ENCODE measurements around the gene PAX5. TPM values are rescaled to one million over a fixed set of nuclear protein-coding genes. Genes with fewer than 3 reads are reported as not detected.
"Not testable (repeated sequence)": the region's sequence is repeated elsewhere in the genome, so short reads cannot be mapped to it uniquely, and the experiment has no call there.

The PAX5 gene
- total RNA-seq, 1 donor from 2014 or later, result not detected

DNA sequence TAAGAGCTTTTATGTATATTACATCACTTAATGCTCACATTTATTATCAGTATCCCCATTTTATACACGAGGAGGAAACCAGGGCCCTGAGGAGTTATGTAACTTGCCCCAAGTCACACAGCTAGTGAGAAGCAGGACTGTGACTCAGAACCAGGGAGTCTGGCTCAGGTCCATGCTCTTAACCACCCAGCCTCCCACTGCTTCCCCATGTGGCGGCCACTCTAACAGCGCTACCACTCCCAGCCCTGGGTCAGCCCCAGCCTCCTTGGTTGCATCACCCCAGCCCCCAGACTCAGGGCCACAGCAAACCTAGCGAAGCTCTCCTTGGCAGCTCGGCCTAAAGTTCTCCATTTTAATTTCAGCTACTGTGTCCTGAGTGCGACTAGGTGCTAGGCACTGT lies 159.1 kb downstream of the PAX5 start:
- intact Hi-C loops (cut with DNase I), result loop anchor here (10.0 kb wide), 1 partner anchor 390 kb away; no protein-coding TSS in a partner anchor
- ATAC-seq (ENCODE audit: poor library complexity) (no peak), DNase-seq (no peak)

DNA sequence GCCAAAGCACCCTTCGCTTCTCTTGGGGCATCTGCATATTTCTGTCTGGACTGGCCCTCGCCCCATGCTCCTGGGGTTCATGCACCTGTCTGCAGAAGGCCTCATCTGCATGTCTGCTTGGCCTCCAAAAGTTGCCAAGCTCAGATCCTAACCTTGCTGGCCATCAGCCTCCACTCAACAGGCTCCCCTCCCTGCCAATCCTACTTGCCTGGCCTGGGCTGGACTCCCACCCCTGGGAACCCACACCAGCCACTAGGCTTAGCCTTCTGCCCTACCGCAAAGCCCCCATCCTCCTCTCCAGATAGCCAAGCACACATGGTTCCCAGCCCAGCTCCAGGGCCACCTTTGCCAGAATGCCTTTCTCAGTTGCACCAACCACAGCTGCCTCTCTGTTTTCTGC lies 159.8 kb downstream of the PAX5 start:
- intact Hi-C loops (cut with DNase I), result loop anchor here (10.0 kb wide), 1 partner anchor 391 kb away; no protein-coding TSS in a partner anchor
- ATAC-seq (ENCODE audit: poor library complexity), result no peak
- DNase-seq, result no peak

DNA sequence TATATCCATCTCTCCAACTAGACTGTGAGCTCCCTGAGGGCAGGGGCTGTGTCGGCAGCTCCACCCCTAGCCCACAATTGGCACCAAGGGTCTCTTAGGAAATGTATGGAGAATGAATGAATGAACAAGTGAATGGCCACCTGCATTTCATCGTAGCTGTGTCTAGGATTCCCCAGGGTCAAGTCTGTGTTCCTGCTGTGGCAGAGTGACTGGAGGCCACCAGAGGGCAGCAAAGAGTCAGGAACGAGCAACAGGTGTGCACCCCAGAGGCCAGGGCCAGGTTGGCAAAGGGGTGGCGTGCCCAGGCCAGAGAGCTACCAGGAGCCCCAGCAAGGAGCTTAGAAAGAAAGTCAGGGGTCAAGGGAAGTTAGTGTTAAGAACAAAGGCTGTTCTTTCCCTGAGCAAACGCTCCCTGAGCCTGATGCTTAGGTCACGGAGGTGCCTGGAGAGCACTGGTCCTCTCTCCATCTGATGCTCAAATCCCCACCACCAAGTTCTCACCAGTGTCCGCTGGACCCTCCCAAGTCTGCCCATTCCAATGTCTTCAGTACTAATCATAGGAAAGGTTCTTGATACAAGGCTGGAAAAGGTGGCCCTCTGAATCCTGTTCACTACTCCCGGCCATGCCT lies 160.7 kb downstream of the PAX5 start:
- ATAC-seq (ENCODE audit: poor library complexity) (peak; percentile 89), DNase-seq (peak; percentile 73)
- intact Hi-C loops (cut with DNase I), result loop anchor here (10.0 kb wide), 1 partner anchor 391 kb away; no protein-coding TSS in a partner anchor

DNA sequence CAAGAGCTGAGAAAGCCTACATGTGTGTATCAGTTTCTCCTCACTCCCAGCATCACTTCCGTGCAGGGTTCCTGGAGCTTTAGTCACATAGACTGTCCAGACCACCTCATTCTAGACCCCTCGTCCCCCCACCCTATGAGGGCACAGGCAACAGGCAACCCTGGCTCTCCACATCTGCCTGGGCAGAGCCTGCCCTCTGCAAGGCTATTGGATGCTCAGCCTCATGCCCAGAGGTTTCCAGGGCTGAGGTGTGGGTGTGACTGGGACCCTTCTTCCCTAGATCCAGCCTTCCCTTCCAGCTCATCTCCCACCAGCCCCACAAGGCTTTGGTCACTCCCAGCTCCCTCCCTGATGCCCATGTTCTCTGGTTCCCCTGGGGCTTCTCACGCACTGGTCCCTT lies 161.4 kb downstream of the PAX5 start:
- DNase-seq (no peak), ATAC-seq (ENCODE audit: poor library complexity) (no peak)
- intact Hi-C loops (cut with DNase I), result loop anchor here (10.0 kb wide), 1 partner anchor 392 kb away; no protein-coding TSS in a partner anchor

DNA sequence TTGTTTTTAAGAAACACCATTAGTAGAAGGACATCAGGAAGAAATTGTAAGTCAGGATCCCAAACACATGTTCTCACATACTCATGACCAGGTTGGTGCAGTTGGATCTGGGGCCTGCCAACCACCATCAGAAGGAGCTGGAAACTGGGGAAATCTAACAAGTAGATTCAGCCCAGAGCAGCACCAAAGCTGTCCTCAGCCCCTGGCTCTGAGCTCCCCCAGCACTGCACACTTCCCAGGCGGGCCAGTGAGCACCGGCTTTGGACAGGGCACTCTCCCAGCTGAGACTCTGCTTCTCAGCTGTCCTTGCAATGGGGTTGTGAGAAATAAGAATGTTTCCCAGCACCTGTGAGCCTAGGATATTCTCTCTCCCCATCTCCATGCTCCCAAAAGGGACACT lies 162.5 kb downstream of the PAX5 start:
- DNase-seq, result no peak
- ATAC-seq (ENCODE audit: poor library complexity), result no peak
- intact Hi-C loops (cut with DNase I), result loop anchor here (10.0 kb wide), 1 partner anchor 393 kb away; no protein-coding TSS in a partner anchor

DNA sequence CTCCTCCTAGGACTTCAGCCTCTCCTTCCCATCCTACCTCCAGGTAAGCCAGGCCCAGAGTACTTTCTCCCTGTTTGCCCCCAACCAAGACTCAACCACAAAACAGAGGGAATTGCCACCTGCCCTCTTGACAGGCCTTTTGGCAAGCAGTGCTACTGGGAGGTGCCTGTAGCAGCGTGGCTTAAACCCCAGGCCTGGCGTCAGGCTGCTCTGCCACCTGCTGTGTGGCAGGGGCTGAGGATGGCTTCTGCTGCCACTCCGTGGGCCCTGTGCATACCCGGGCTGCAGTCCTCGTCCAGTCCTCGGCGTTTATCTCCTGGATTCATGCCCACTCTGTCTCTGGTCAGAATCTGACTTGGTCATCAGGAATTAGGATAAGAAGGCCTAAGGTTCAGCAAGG lies 163.1 kb downstream of the PAX5 start:
- no peak for ATAC-seq (ENCODE audit: poor library complexity)
- DNase-seq, result no peak
- intact Hi-C loops (cut with DNase I), result loop anchor here (10.0 kb wide), 1 partner anchor 394 kb away; no protein-coding TSS in a partner anchor

DNA sequence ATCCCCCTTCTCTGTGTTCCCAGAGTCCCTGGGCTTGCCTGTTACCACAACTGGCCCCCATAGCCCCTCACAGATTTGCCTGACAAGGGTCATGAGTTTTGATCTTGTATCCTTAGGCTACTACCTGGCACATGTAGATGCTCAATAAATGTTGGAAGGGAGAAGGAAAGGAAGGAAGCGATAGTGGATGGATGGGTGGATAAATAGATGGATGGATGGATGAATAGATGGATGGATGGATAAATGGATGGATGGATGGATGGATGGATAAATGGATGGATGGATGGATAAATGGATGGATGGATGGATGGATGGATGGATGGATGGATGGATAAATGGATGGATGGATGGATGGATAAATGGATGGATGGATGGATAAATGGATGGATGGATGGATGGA lies 164.5 kb downstream of the PAX5 start:
- not testable (repeated sequence) for ATAC-seq (ENCODE audit: poor library complexity); DNase-seq
- intact Hi-C loops (cut with DNase I), result loop anchor here (10.0 kb wide), 1 partner anchor 395 kb away; no protein-coding TSS in a partner anchor

DNA sequence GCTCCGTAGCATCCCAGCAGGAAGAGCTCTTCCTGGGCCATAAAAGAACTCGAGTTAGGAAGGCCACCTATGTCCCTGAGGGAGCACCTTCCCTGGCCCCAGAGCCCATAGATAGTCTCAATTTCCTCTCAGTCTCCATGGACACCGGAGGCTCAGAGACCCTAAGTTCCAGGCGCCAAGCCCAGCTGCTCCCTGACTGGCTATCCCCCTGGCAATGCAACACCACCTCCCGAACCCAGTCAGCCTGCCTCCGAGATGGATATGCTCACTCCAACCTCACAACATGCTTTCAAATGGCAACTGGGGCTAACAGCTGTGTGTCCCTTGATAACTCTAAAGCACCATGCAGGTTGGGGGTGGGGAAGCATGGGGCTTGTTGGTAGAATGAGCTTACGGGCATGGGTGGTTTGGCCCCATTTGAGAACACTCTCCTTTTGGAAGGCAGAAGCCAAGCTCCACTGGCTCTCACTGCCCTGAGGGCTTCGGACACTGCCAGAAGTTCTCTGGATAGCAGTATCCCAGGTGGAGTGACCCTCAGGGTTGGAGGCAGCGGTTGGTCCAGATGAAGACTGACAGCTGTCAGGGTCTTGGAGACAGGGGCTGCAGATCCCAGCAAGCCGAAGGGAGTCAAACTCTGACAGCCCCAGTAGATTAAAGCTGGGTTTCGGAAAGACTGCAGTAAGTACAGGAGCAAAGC lies 165.3 kb downstream of the PAX5 start:
- ATAC-seq (ENCODE audit: poor library complexity) (no peak), DNase-seq (no peak)
- intact Hi-C loops (cut with DNase I), result no loop called here

DNA sequence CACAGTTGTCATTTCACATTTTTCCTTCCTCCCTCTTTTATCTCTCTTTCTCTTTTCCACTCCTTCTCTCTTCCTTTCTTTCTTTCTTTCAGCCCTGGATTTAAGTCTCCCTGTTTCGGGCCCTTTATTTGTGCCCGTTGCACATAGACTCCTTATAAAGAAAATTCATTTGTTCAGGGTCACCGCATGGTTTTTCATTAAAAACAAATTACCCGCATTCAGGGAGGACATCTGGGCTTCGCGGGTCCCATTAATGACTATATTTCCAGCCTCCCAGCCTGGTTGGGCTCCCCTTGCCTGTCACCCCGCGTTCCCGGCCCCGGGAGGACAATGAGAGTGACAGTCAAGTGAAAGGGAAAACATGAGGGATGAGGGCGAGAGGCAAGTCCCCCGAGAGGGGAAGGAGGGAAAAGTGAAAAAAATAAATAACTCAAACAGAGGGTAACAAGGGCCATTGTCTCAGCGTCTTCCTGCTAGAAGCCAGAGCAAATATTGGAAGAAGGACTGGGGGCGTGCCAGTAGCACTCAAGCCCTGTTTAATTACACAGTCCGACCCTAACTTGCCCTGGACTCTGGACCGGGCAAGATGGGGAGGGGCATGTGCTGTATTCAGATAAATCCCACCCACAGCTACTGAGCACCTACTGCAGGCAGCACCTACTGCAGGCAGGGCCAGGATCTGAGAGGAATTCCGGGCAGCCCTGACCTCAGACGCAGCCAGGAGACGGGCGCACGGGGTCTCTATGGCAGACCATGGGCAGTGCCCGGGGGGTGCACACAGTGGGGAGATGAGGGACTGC lies 166.2 kb downstream of the PAX5 start:
- DNase-seq (no peak), ATAC-seq (ENCODE audit: poor library complexity) (no peak)
- intact Hi-C loops (cut with DNase I), result no loop called here

DNA sequence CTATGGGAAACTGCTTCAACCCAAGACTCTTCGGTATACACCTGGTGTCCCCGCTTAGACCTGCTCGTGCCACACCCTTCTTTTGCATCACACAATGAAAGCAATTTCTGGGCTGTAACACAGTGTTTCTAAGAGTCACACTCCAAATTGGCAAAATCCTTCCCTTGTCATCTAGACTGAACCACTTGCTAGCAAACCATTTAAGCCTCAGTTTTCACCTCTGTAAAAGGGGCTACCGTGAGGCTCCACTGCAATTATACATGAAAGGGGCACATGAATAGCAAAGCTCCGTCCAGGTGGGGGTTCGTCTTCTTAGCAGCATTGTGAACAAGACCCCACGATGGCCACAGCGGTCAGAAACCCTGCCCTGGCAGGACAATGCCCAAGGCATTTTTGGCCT lies 166.8 kb downstream of the PAX5 start:
- ATAC-seq (ENCODE audit: poor library complexity) (no peak), DNase-seq (no peak)
- intact Hi-C loops (cut with DNase I), result no loop called here

DNA sequence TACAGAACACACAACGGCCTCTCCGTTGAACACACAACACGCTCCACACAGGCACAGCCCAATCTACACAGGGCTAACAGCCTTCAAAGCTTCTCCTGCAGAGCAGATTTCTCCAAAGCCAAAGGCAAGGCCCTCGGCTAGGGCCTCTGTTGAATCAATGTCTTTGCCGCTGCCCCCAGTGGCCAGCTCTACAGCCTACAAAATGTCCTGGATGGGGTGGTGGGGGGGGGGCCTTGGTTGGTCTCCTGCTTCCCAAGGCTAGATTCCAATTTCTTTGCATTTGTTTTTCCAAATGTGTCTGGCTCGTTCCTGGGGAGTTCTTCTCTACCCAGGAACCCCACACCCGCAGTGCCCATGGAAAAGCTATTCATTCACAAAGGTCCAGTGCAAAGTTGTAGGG lies 167.2 kb downstream of the PAX5 start:
- intact Hi-C loops (cut with DNase I), result no loop called here
- DNase-seq (no peak), ATAC-seq (ENCODE audit: poor library complexity) (no peak)

DNA sequence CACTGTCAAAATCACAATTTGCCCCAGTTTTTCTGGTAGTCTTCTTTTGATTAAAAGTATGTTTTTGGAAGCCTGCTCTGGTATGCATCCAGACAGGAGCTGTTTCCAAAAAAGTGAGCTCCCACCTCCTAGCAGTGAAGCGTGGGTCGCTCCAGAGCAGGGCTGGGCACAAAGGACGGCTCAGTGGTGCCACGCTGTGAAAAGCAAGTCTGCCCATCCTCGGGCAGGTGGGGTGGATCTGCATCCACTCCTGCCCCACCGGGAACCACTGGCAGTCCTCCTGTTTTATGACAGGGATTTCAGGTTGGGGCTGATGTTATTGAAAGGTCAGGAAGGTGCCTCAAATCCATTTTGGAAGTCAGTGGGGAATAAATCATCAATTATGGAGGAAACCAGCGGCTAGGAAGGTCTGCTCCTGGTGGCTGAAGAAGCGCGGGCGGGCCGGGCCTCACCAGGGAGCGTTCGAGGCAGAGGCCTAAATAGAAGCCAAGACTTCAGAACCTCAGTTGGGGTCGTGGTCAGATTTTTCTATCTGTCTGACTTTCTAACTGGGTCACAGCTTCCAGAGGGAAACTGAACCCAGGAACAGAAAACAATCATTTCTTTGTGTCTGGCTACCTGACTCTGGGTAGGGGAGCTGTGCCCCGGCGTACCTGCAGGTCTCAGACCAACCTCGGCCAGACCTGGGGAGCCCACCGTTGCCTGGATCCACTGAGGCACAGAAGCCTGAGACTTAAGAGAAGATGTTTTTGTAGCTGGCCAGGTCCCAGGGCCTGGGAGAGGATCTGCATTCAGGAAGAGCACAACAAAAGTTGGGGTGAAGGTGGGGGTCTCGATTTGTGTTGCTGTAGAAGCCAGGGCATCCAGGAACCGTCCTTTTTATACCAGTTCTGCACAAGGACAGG lies 168.1 kb downstream of the PAX5 start:
- intact Hi-C loops (cut with DNase I), result no loop called here
- ATAC-seq (ENCODE audit: poor library complexity), result no peak
- DNase-seq, result no peak

DNA sequence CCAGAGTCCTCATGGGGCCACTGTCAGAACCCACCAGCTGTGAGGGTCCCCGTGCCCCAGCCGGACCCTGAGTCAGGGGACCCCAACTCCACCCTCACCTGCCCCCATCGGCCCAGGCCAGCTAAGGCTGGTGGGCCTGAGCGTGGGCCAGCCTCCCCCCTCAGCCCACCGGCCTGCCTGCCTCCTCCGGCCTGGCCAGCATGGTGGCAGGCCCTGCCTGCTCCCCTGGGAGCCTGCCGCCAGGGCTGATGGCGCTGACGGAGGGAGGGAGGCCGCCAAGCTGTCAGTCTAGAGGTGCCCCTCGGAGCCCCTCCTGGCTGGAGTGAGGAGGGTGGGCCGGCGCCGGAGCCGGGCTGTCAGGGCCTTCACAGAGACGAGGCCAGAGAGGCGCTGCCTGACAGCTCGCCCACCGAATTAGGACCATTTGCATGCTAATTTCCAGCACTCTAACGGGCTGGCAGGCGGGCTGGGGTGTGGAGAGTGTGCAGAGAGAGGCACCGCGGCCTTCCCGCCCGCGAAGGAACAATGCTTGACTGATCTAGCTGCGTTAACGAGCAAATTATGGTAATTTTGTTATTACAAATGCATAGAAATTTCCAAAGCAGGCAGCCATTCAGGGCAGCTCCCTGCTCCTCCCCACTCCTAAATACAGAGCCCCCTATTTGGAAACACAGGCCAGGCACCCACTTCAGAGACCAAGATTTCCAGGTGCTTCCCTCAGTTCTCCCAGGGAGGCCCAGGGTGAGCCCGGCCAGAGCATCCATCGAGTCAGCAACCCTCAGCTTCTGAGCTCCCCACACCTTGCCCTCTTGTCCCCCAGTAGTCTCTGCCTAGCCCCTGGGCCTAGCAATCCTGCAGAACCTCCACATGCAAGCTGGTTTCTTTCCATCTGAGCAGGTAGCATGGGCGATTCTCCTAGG lies 169.3 kb downstream of the PAX5 start:
- no peak for DNase-seq
- intact Hi-C loops (cut with DNase I), result no loop called here
- ATAC-seq (ENCODE audit: poor library complexity), result no peak

DNA sequence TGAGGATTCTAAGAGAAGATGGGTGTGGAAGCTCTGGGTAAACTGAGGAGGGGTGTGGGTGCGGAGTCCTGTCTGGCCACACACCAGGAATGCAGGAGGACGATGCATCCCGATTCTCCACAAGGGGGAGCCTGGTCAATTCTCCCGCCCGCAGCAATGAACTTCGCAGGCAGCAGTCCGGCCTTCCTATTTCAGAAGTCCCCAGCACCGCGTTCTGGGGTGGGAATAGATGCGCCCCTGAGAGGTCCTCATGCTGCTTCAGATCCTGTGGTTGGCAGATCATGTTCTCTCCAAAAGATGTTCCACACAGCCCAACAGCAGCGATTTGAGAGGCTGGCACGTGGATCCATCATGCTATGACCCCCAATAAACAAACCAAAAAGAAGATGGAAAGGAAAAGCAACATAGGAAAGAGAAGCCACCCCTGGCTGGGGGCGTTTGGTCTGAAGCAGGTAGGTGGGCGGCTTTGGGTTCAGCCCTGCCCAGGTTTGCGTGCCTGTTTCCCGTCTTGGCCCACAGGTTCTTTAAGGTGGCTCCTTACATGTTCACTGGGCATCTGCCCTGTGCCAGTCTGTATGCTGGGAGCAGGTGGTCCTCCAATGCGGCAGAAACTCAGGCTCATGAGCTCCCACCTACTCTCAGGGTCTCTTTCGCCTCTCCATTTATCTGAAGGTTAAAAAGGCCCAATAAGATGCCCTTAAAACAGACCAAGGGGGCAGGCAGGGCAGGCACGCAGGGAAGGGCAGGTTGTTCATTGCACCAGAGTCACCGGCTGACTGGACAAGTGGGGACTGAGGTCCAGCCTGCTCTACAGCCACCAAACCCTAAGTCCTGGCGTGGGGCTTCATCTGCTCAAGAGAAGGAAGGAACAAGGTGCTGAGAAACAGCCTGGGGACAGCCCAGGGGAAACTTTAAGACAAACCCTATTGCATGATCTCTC lies 171.6 kb downstream of the PAX5 start:
- intact Hi-C loops (cut with DNase I), result no loop called here
- peak; percentile 45 for DNase-seq
- no peak for ATAC-seq (ENCODE audit: poor library complexity)

DNA sequence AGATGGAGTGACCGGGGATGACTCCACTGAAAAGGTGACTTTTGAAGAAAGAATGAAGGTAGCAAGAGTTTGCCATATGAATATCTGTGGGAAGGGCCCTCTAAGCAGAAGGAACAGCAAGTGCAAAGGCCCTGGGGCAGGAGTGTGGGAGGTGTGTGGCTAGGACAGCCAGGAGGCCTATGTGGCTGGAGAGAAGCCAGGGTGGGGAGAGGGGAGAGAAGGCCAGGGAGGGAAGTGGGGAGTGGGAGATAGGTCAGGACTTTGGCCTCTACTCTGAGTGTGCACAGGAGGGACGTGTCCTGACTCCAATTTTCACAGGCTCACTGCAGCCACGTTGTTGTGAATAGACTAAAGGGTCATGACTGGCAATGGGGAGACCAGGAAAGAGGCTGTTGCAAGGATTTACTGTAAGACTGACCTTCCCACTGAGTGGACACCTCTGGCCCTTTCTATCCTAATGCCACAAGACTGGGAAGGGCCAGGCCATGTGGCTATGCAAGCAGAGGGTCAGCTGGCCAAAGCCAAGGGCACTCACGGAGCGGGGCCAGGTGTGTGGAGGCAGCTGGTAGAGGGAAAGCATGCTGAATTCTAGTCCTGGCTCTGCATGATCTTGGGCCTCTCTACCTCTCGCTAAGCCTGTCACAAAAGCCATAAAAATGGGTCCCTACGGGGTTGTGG lies 172.4 kb downstream of the PAX5 start:
- intact Hi-C loops (cut with DNase I), result no loop called here
- ATAC-seq (ENCODE audit: poor library complexity) (no peak), DNase-seq (peak; percentile 5)

DNA sequence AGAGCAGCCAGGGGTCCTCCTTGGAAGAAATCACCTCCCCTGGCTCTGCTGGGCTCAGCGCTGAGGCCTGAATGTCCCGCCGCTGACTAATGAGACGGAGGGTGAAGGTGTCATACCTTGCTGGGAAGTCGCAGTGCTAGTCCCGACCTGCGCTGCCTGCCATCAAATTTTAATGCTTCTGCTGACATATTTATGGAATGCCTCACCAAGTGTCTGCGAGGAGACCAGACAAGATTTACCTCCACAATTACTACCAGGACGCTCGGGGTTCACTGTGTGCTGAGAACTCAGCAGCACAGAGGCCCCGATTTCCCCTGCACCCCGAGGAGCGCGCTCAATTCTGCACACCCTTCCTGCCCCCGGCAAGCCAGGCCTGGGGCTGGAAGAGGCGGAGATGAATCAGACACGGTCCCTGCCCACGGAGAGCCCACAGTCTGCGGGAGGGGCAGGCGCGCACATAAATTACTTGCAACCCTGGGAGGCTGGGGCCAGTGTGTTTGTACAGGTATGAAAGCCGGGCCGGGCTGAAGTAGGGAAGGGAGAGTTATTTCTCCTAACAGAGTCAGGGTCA lies 175.2 kb downstream of the PAX5 start:
- DNase-seq (no peak), ATAC-seq (ENCODE audit: poor library complexity) (no peak)
- intact Hi-C loops (cut with DNase I), result no loop called here

All from Right ventricle myocardium superior (tissue), 1 donor.